SU-DHL-6 (cell line): ENCODE measurements around the gene HMCN2.

Source experiments
- H2AFZ ChIP-seq: fragments of 200-600 bp; sonication (generic); 2 replicates; pipeline ENCODE4 v1.6.1; 2014; ENCODE audit warnings: low read depth, mild to moderate bottlenecking, moderate library complexity, mixed read lengths, antibody characterized with exemption, low read length; ENCODE audit not compliant: severe bottlenecking
- H3F3A ChIP-seq: fragments of 200-600 bp; shearing (Covaris generic); 2 replicates; pipeline ENCODE4 v1.6.0; 2016; ENCODE audit warnings: antibody characterized with exemption, mild to moderate bottlenecking; ENCODE audit not compliant: insufficient read depth
- H3K27ac ChIP-seq: fragments of 200-600 bp; sonication (generic); 2 replicates; pipeline ENCODE4 v1.5.1; 2016; ENCODE audit warnings: low read depth, mild to moderate bottlenecking, low read length, moderate library complexity, mixed read lengths
- H3K27me3 ChIP-seq: fragments of 200-600 bp; sonication (generic), shearing (Covaris generic); 2 replicates; pipeline ENCODE4 v1.6.0; 2014; ENCODE audit warnings: mild to moderate bottlenecking, low read length
- H3K36me3 ChIP-seq: fragments of 200-600 bp; sonication (generic); 2 replicates; pipeline ENCODE4 v1.6.1; 2014; ENCODE audit warnings: mild to moderate bottlenecking, low read length, mixed read lengths
- H3K4me2 ChIP-seq: fragments of 300-600, 200-600 bp; shearing (Covaris generic), sonication (generic); 2 replicates; pipeline ENCODE4 v1.6.0; 2014; ENCODE audit warnings: low read length, low read depth, mild to moderate bottlenecking; ENCODE audit not compliant: poor library complexity, severe bottlenecking
- H3K4me3 ChIP-seq: fragments of 200-600 bp; sonication (generic); 2 replicates; pipeline ENCODE4 v1.5.1; 2014; ENCODE audit warnings: antibody characterized with exemption, low read length, mild to moderate bottlenecking, mixed read lengths; ENCODE audit not compliant: insufficient read depth, poor library complexity, severe bottlenecking
- H3K79me2 ChIP-seq: fragments of 200-600 bp; sonication (generic); 2 replicates; pipeline ENCODE4 v1.6.1; 2014; ENCODE audit warnings: mild to moderate bottlenecking, low read length, moderate library complexity; ENCODE audit not compliant: insufficient read depth
- H3K9ac ChIP-seq: fragments of 200-600 bp; sonication (generic); 2 replicates; pipeline ENCODE4 v1.7.0; 2014; ENCODE audit warnings: mild to moderate bottlenecking, low read length
- H3K9me2 ChIP-seq: fragments of 200-600 bp; sonication (generic); replicated peaks from 2 replicates; pipeline ENCODE4 v1.6.1; 2014; ENCODE audit warnings: low read length; ENCODE audit not compliant: insufficient read depth
- H3K9me3 ChIP-seq: fragments of 200-600 bp; sonication (generic); 2 replicates; pipeline ENCODE4 v1.6.1; 2014; ENCODE audit warnings: low read length, mixed read lengths; ENCODE audit not compliant: insufficient read depth
- H4K20me1 ChIP-seq: fragments of 200-600 bp; sonication (generic); 2 replicates; pipeline ENCODE4 v1.6.1; 2014; ENCODE audit warnings: low read depth, mild to moderate bottlenecking, antibody characterized with exemption, low read length, moderate library complexity, mixed read lengths
- CTCF ChIP-seq: fragments of 200-600 bp; sonication (generic); IDR thresholded peaks from one replicate; pipeline ENCODE4 v1.5.1; 2017; ENCODE audit warnings: antibody characterized with exemption, mild to moderate bottlenecking, low read length, moderate library complexity; ENCODE audit not compliant: insufficient read depth, poor library complexity, severe bottlenecking
- EZH2phosphoT487 ChIP-seq: fragments of 200-600 bp; sonication (generic), shearing (Covaris generic); conservative IDR thresholded peaks from 2 replicates; pipeline ENCODE4 v1.6.1; 2018; ENCODE audit warnings: mild to moderate bottlenecking, antibody characterized with exemption, low read length, moderate library complexity, mixed read lengths

The HMCN2 gene

GRCh38 chr9:130447193-130447816, 181.7 kb downstream of the HMCN2 start:
- Histone ChIP-seq H3K36me3 (no peaks in the 10 kb centered on the region), H3K79me2 (no peaks in the 10 kb centered on the region), H3K27ac (no peak overlapping the region), H4K20me1 (no peaks in the 10 kb centered on the region), H3K4me3 (no peak overlapping the region), H2AFZ (no peak overlapping the region), H3K9ac (no peak overlapping the region; the same call in 1 of the 2 replicates), H3K27me3 (no peaks in the 10 kb centered on the region), H3K4me2 (no peak overlapping the region), H3K9me2 (no peaks in the 10 kb centered on the region), H3K9me3 (no peaks in the 10 kb centered on the region), H3F3A (no peaks in the 10 kb centered on the region)
- no peak for TF ChIP-seq CTCF
- no peak for TF ChIP-seq EZH2phosphoT487

- no peaks in the 10 kb centered on the region for H3K27me3 ChIP-seq
- H3K9me2 ChIP-seq: no peaks in the 10 kb centered on the region
- H3K9me3 ChIP-seq: no peaks in the 10 kb centered on the region
- peak overlapping the region; percentile 18 for H3K4me2 ChIP-seq
- no peak overlapping the region for H3K27ac ChIP-seq
- H3F3A ChIP-seq: no peaks in the 10 kb centered on the region
- H3K9ac ChIP-seq: no peak overlapping the region; the same call in 1 of the 2 replicates
- no peak overlapping the region for H2AFZ ChIP-seq
- H4K20me1 ChIP-seq: no peaks in the 10 kb centered on the region
- no peaks in the 10 kb centered on the region for H3K79me2 ChIP-seq
- no peak overlapping the region for H3K4me3 ChIP-seq
- H3K36me3 ChIP-seq: no peaks in the 10 kb centered on the region
- TF ChIP-seq CTCF: no peak
- TF ChIP-seq EZH2phosphoT487: no peak
These were observed 182.6 kb downstream of the HMCN2 start for GRCh38 chr9:130448035-130448624.

- H3K4me2 ChIP-seq: no peak overlapping the region
- no peaks in the 10 kb centered on the region for H3K27me3 ChIP-seq
- TF ChIP-seq EZH2phosphoT487: no peak
- no peaks in the 10 kb centered on the region for H3K36me3 ChIP-seq
- no peaks in the 10 kb centered on the region for H4K20me1 ChIP-seq
- no peak overlapping the region for H3K4me3 ChIP-seq
- H3K79me2 ChIP-seq: no peaks in the 10 kb centered on the region
- no peaks in the 10 kb centered on the region for H3F3A ChIP-seq
- no peaks in the 10 kb centered on the region for H3K9me3 ChIP-seq
- no peaks in the 10 kb centered on the region for H3K9me2 ChIP-seq
- no peak overlapping the region for H3K9ac ChIP-seq
- no peak overlapping the region for H3K27ac ChIP-seq
- no peak overlapping the region for H2AFZ ChIP-seq
These were observed 183.4 kb downstream of the HMCN2 start for GRCh38 chr9:130448771-130449603.
